Measurements from ENCODE around the gene ARTN. TPM values are rescaled to one million over a fixed set of nuclear protein-coding genes. Genes with fewer than 3 reads are reported as not detected.

ARTN gene
- total RNA-seq, result 0.46 TPM

DNA sequence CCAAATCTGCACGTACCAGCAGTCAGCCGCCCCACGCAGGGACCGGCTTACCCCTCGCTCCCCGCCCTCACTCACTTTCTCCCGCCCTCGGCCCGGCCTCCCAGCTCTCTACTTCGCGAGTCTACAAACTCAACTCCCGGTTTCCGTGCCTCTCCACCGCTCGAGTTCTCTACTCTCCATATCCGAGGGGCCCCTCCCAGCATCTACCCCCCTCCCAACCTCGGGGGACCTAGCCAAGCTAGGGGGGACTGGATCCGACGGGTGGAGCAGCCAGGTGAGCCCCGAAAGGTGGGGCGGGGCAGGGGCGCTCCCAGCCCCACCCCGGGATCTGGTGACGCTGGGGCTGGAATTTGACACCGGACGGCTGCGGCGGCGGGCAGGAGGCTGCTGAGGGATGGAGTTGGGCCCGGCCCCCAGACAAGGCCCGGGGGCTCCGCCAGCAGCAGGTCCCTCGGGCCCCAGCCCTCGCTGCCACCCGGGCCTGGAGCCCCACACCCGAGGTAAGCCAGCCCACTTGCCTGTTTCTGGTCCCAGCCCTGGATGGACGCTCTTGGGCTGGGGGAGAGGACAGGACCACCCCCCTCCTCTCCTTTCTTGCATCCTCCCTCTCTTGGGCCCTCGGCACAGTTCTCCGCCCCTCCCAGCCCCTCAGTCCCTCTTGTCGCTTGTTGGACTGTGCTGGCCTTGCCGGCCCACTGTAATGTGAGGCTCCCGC is at the start of gene ARTN:
ARTN (plus strand) TSS at position 416 of the 715 bp plus-strand sequence. CDS start 1,856 bp downstream, outside the sequence.

GRCh38 chr1:43946236-43947060 is 12.8 kb downstream of the ARTN start, which contains the start of gene IPO13:
TSS of gene IPO13 (plus strand) at chr1:43946950. CDS start at chr1:43947601, 651 bp downstream.

DNA sequence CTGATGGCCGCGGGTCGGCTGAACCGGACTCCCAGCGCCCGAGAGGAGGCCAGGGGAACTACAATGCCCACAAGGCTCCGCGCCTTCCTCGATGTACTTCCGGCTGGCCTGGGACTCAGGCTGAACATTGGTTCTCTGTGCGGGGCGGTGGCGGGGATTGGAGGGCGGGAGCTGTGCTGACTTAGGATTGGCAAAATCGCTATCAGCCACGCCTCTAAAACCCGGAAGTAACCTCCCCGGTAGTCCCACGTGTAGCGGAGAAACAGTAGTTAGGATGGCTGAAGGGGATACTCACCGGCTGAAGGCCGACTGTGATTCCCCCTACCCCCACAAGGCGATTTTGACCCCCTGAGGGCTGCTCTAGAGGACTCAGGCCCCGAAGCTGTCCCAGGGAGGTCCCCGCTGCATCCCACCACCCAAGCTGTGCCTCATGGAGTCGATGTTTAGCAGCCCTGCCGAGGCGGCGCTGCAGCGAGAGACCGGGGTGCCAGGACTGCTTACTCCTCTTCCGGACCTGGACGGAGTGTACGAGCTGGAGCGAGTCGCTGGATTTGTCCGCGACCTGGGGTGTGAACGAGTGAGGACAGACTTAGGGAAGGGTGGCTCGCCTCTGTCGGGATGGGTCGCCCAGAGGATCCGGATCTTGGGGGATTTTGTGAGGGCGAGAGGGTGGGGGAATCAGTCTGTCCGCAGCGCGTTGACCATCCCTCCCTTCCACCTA is 36.3 kb downstream of the ARTN start, which contains the start of gene DPH2:
DPH2 (plus strand) TSS at position 265 of the 721 bp plus-strand sequence; CDS start at position 431, 166 bp downstream.

DNA sequence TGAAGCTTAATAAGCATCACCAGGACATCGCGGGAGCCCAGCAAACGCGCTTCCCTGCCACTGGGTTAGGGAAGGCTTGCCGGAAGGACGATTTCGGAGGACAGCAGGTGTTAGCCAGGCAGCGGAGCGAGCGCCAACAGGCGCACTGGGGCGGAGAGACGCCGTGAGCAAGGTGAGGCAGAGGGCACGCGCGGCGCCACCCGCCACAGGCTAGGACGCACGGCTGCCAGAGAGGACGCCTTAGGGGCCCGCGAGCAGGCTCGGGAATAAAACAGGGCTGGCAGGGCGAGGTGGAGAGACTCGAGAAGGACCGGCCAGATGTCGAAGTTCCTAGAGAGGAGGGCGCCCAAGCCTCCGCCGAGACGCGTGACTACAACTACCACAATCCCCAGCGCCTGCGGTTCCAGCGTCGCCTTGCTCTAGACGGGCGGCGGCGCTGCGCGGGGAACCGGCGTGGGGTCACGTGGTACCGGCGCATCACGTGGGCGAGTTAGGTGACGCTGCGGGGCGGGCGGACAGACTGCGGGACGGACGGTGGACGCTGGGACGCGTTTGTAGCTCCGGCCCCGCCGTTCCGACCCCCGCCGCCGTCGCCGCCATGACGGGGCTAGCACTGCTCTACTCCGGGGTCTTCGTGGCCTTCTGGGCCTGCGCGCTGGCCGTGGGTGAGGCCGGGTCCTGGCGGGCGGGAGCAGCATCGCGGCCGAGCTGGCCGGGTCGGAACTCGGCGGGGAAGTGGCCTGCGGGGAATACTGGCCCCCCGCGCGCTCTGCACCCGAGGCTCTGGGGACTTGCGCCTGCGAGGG is 41.0 kb downstream of the ARTN start, which contains the start of gene ATP6V0B:
ATP6V0B (plus strand) TSS at position 518 of the 806 bp plus-strand sequence; CDS start at position 599, 81 bp downstream.

DNA sequence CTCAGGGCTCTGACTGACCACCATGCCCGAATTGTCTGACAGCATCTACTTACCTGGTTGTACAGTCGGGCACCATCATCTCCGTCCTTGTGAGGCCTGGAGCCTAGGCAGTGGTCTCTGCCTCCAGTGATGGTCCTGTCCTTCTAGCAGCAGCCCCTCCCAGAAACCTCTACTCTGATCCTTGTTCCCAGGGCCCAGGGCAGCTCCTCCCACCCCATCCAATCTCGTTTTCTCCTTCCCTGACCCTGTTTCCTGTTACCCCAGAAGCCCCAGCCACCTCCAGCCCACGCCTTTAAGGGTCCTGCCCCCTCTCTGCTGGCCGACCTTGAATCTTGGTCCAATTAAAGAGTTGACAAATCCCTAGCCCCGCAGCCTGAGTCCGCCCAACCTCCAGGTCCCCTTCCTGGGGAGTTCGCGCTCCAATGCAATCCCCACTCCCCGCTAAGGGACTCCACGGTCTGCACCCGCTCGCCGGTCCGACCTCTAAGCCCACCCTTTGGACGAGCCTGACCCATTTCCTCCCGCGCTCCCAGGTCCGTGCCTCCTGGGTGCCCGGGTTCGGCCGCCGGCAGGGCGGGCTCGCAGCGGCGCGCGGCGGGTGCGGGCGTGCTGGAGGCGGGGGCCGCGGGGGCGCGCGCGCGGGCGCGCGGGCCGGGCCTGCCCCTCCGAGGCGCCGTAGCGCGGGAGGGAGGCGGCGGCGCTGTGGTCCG is 45.1 kb downstream of the ARTN start, which contains the start of gene B4GALT2:
B4GALT2 (plus strand) TSS at position 660 of the 710 bp plus-strand sequence. CDS start 1,951 bp downstream, outside the sequence.

Other genes with a start within 250 kb of the ARTN start
- 53.1 TPM for gene ST3GAL3, start 226.3 kb upstream of the ARTN start, total RNA-seq
- 19.1 TPM for gene IPO13, start 13.1 kb downstream of the ARTN start, total RNA-seq
- gene DPH2, start 36.2 kb downstream of the ARTN start, total RNA-seq, result 14.3 TPM
- 244 TPM for gene ATP6V0B, start 41.2 kb downstream of the ARTN start, total RNA-seq
- gene B4GALT2, start 45.4 kb downstream of the ARTN start, total RNA-seq, result 96.0 TPM
- 6.2 TPM for gene CCDC24, start 57.8 kb downstream of the ARTN start, total RNA-seq
- gene SLC6A9, start 97.7 kb downstream of the ARTN start, total RNA-seq, result 18.0 TPM
- gene KLF17, start 185.0 kb downstream of the ARTN start, total RNA-seq, result 0.46 TPM
- not detected for gene KLF18, start 207.8 kb downstream of the ARTN start, total RNA-seq